ENCODE results near the gene ECE1.

The ECE1 gene

GRCh38 chr1:21263052-21263429 is 27.2 kb downstream of the ECE1 start:
- no peak for DNase-seq (ENCODE audit: low read depth)
- TF ChIP-seq, protein P1, sequence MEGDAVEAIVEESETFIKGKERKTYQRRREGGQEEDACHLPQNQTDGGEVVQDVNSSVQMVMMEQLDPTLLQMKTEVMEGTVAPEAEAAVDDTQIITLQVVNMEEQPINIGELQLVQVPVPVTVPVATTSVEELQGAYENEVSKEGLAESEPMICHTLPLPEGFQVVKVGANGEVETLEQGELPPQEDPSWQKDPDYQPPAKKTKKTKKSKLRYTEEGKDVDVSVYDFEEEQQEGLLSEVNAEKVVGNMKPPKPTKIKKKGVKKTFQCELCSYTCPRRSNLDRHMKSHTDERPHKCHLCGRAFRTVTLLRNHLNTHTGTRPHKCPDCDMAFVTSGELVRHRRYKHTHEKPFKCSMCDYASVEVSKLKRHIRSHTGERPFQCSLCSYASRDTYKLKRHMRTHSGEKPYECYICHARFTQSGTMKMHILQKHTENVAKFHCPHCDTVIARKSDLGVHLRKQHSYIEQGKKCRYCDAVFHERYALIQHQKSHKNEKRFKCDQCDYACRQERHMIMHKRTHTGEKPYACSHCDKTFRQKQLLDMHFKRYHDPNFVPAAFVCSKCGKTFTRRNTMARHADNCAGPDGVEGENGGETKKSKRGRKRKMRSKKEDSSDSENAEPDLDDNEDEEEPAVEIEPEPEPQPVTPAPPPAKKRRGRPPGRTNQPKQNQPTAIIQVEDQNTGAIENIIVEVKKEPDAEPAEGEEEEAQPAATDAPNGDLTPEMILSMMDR (conservative IDR thresholded peaks at IDR 0.05; ENCODE audit: control insufficient read depth, insufficient read depth, low read depth, low read length), result no peak
- H3K4me3 ChIP-seq (ENCODE audit: control insufficient read depth, low read depth, low read length), result no peak overlapping the region

DNA sequence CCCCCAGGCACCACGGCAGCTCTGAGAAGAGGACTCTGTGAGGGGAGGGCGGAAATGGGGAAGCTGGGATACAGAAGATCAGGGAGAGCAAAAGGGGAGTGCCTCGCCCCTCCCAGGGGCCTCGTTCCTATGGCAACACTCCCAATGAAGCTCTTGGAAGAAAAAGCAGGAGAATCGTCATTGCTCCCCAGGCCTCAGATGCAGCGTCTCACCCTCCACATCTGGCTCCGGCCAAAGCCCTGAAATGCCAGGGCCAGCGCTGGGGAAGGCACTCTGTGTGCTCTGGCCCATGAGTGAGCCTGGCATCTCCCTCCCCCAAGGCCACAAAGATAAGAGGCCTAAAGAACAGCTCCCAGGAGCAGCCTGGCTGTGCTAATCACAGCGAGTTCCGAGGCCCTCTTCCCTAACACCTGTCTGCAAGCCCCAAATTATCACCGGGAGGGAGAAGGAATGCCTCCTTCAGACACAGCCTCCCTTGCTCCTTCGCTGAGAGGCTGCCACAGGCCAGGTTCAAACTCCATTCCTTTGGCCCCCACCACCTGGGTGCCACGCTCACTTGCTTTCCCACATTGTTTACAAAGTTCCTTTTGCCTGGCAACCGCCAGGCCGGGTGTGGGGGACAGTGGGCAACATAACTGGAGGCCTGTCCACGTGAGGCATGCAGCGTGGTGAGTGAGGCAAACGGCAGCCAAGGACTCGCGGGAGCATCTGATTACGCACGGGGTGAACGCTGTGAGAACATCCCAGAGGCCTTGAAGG is 27.8 kb downstream of the ECE1 start:
- peak; percentile 94 for DNase-seq (ENCODE audit: low read depth)
- TF ChIP-seq, protein P1 (conservative IDR thresholded peaks at IDR 0.05; ENCODE audit: control insufficient read depth, insufficient read depth, low read depth, low read length), result no peak
- no peak overlapping the region for H3K4me3 ChIP-seq (ENCODE audit: control insufficient read depth, low read depth, low read length)

DNA sequence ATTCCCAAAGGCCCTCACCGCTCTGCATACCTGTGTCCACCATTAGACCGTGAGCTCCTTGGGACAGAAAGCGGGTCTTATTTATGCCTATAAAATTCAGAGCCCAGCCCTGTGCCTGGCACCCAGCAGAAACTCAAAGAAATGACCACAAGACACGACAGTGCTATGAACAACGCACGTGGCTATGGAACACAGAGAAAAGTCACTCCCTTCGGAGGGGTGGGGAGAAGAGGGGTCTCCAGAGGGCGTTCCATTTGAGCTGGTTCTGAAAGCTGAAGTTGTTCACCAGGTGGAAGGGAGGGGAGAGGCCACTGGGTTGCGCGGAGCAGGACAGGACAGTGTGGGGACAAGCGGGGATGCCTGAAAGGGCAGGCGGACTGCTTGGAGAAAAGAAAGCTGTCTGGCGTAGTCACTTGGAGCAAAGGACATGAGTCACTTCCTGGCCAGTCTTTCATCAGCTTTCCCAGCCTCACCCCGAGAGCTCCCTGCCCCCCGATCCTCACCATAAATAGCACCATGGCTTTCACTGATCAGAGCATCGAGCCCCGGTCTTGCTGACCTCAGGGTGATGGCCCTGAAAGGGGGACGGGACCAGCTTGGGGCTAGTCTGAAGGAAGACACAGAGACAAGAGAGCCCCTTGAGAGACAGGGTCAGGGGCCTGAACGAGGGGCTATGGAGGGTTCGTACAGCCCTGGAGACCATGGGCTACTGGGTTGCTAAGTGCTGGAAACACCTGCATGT is 28.5 kb downstream of the ECE1 start:
- no peak overlapping the region for H3K4me3 ChIP-seq (ENCODE audit: control insufficient read depth, low read depth, low read length)
- DNase-seq (ENCODE audit: low read depth), result peak; percentile 94
- TF ChIP-seq, protein P1 (conservative IDR thresholded peaks at IDR 0.05; ENCODE audit: control insufficient read depth, insufficient read depth, low read depth, low read length), result no peak

- no peak for DNase-seq (ENCODE audit: low read depth)
- TF ChIP-seq, protein P1 (conservative IDR thresholded peaks at IDR 0.05; ENCODE audit: control insufficient read depth, insufficient read depth, low read depth, low read length), result no peak
- H3K4me3 ChIP-seq (ENCODE audit: control insufficient read depth, low read depth, low read length), result no peak overlapping the region
These were observed 29.7 kb downstream of the ECE1 start for GRCh38 chr1:21260405-21261125.

DNA sequence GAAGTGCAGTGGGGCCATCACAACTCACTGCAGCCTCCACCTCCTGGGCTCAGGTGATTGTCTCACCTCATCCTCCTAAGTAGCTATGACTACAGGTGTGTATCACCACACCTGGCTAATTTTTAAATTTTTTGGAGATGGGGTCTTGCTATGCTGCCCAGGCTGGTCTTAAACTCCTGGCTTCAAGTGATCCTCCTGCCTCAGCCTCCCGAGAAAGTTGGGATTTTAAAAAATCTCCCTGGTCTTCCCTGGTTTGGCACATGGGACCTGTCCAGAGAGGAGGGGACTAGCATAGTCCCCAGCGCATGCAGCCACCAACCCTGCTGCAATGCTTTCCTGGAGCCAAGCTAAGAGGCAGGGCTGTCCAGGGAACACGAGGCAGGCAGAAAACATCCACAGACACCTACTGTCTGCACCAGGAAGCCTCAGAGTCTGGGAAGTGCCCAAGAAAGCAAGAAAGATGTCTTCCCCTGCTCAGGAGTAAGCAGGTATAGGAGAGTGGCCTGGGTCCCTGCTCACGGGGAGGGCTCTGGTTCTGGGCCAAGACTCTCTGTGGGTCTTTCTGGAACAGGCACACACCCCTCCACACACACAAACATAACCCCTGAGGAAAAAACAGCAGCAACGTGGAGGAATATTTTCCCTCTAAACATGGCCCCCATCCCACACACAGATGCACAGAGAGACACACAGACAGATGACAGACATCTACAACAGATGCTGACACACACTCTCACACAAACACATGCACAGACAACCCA is 30.8 kb downstream of the ECE1 start:
- TF ChIP-seq, protein P1 (conservative IDR thresholded peaks at IDR 0.05; ENCODE audit: control insufficient read depth, insufficient read depth, low read depth, low read length), result no peak
- H3K4me3 ChIP-seq (ENCODE audit: control insufficient read depth, low read depth, low read length), result no peak overlapping the region
- no peak for DNase-seq (ENCODE audit: low read depth)
